Measurements from ENCODE around the gene PHLDA3. TPM values are rescaled to one million over a fixed set of nuclear protein-coding genes. Genes with fewer than 3 reads are reported as not detected.

The PHLDA3 gene
- total RNA-seq, 4 donors from 2014 or later, result 95.4 to 350 (median 150) TPM

DNA sequence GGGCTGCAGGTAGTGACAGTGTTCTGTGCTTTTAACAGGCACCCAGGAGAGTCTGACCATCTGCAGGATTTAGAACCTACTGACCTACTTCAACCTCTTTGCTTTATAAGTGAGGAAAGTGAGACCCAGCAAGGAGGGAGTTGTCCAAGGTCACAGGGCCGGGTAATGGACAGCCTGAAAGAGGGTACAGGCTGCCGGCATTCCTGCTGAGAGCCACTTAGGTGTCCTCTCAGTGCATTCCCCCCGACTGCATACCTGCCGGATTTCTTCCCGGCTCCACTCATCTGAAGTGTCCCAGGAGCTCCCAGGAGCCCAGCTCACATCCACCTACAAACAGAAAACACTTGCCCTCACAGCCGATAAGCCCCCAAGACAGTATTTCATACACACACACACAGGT lies 13.9 kb downstream of the PHLDA3 start:
- TF ChIP-seq, protein P1, sequence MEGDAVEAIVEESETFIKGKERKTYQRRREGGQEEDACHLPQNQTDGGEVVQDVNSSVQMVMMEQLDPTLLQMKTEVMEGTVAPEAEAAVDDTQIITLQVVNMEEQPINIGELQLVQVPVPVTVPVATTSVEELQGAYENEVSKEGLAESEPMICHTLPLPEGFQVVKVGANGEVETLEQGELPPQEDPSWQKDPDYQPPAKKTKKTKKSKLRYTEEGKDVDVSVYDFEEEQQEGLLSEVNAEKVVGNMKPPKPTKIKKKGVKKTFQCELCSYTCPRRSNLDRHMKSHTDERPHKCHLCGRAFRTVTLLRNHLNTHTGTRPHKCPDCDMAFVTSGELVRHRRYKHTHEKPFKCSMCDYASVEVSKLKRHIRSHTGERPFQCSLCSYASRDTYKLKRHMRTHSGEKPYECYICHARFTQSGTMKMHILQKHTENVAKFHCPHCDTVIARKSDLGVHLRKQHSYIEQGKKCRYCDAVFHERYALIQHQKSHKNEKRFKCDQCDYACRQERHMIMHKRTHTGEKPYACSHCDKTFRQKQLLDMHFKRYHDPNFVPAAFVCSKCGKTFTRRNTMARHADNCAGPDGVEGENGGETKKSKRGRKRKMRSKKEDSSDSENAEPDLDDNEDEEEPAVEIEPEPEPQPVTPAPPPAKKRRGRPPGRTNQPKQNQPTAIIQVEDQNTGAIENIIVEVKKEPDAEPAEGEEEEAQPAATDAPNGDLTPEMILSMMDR (IDR thresholded peaks at IDR 0.05; ENCODE audit: low read depth), result no peak

DNA sequence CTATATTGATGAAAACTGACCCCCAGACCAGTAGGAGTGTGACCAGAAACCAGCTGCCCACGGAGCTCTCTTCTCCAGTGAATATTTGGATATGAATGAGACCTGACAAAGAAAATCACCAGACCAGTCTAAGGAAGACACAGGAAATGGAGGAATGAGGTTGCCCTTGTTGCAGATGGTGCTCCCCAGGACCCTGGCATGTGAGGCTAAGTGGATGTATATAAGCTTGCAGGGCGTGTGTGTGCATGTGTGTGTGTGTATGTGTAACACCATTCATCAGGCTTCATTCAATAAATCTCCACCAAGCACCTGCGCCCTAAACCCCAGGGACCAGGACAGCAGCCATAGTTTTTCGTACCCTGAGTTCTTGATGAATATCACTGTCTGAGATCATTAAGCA lies 14.4 kb downstream of the PHLDA3 start:
- TF ChIP-seq, protein P1 (IDR thresholded peaks at IDR 0.05; ENCODE audit: low read depth), result no peak

DNA sequence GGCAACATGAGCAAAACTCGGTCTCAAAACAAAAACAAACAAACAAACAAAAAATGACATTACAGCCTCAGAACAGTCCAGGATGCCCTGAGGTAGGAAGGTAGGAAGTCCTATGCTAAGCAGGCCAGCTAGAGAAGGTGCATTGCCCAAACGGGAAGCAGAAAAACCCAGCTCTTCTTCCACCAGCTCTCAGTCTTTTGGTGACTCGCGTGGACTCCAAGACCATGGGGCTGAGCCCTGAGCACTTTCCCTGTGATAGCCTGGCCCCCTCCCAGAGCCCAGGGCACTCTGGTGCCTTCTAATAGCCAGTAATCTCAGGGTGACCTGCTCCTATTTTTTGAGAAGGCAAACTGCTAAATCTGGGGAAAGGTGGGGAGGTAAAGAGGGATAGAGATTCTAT lies 16.1 kb downstream of the PHLDA3 start:
- TF ChIP-seq, protein P1 (IDR thresholded peaks at IDR 0.05; ENCODE audit: low read depth), result no peak

DNA sequence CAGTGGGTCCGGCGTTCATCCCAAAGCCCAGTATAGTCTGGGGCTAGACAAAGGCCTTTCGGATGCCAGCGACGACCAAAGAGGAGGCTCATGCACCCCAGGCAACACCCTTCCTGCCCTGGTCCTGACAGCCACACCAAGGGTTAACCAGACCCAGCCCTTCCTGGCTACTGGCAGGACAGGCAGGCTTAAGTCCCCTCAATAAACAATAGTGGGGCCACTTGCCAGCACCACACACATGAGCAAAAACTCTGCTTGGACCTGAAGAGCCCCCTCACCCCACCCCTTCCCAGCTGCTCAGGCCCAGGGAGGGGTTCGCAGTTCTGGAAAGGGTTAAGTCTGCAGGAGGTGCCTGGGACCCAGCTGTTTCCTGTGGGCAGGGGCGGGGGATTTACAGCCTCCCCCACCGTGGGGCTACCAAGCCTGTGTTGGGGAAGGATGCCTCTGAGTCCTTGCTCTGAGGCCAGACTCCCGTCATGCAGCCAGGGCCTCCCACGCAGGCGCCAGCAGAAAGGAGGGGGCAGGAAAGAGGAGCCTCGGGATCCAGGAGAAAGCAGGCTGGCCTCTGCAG lies 18.2 kb downstream of the PHLDA3 start:
- TF ChIP-seq, protein P1 (IDR thresholded peaks at IDR 0.05; ENCODE audit: low read depth), result no peak

DNA sequence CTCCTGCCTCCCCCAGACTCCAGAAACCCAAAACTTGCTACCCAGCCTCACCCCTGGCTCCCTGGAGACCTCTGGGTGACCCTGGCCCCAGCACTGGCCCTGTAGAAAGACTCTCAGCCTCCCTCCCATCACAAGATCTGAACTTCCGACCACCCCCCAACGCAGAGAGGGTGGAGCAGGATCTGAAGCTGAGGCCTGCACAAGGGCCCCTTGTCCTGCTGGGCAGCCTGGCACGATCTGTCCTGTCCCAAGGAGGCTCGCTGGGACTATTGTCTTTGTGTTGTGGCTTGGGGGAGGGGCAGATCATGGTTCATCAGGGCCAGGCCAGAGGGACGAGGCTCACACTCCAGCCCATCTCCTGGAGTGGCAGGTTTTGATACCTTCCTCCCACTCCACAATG lies 20.0 kb downstream of the PHLDA3 start:
- TF ChIP-seq, protein P1 (IDR thresholded peaks at IDR 0.05; ENCODE audit: low read depth), result no peak

DNA sequence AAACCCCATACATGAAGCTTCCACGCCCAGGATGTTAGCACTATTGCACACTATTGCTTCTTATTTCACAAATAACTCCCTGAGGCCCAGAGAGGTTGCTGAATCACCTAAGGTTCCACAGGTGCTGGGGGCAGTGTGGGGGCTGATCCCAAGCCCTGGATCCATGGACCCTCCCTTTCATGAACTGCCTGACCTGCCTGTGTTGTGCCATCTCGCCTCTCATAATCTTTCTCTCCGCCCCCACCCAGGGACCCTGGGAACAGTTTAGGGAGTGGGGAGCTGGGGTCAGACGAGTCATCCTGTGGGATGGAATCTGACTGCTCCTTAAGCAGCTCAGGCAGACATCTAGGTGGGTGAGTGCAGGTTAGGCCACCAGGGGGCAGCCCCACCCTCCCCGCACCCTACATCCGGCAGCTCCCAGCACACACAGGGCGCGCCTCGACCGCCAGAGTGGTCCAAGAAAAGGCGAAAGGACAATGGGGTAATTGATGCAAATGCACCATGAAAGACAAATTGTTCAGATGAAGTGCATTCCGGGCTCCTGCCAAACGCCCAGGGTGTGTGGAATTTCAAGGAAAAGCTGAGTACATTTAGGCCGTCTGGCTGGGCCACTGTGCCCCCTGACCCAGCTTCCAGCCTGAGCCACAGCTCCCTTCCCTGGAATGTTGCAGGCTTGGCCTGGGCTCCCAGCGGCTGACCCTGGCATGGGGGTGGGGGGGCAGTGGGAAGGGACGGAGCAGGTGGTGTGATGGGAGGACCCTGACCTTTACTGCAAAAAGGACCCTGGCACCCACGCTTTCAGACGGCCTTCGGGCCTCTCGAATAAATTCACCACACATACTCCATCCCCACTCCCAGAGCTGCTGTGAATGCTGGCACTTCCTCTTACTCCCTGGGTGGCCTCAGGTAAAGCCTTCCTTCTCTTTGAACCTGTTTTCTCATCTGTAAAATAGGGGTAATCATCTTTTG lies 20.8 kb downstream of the PHLDA3 start:
- TF ChIP-seq, protein P1 (IDR thresholded peaks at IDR 0.05; ENCODE audit: low read depth), result no peak

DNA sequence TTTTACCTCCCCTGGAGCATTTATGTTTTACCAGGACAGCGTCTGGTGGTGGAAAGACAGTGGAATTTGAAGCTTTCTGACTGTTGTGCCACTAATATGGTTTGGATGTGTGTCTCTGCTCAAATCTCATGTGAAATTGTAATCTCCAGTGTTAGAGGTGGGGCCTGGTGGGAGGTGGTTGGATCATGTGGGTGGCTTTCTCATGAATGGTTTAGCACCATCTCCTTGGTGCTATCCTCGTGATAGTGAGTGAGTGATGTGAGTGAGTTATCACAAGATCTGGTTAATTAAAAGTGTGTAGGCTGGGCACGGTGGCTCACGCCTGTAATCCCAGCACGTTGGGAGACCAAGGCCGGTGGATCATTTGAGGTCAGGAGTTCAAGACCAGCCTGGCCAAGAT lies 23.7 kb downstream of the PHLDA3 start:
- TF ChIP-seq, protein P1 (IDR thresholded peaks at IDR 0.05; ENCODE audit: low read depth), result no peak

Measured in subcutaneous adipose tissue (tissue), 4 donors.